HT1080 (cell line): Measurements from ENCODE around the gene SH3RF3. TPM values are rescaled to one million over a fixed set of nuclear protein-coding genes. Genes with fewer than 3 reads are reported as not detected.

Experiments used
- DNase-seq: peaks from one replicate; pipeline ENCODE4 v3.0.0-alpha.2; 2015; ENCODE audit warnings: low read depth
- total RNA-seq: library from RNA; depleted of rRNA; stranded (reverse); fragments of >200 nt; shearing (Covaris generic); gene quantifications from 2 replicates; pipeline ENCODE4 v1.2.3, GENCODE V29; 2014

Gene SH3RF3
- total RNA-seq, 1 experiment from 2014 or later: 5.0 TPM

GRCh38 chr2:109176928-109177327, 47.9 kb downstream of the SH3RF3 start:
- DNase-seq: no peak

- no peak for DNase-seq
Observed at GRCh38 chr2:109177635-109178034, 48.6 kb downstream of the SH3RF3 start.

DNA sequence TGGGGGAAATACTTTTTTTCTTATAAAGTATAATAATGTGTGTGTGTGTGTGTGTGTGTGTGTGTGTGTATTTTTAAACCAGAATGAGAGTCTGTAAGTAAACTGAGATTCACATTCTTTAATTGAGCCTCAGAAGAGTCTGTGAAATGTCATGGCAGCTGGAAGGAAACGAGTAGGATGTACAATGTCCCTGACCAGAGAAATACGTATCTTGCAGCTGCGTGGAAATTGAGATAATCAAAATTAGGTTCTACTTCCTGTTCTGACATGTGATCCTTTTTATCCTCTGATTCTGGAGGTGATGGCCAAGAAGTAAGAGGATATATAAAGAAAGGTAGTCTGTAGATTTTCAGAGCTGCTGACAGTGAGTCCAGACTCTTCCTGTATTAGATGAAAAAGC, 50.0 kb downstream of the SH3RF3 start:
- no peak for DNase-seq

DNA sequence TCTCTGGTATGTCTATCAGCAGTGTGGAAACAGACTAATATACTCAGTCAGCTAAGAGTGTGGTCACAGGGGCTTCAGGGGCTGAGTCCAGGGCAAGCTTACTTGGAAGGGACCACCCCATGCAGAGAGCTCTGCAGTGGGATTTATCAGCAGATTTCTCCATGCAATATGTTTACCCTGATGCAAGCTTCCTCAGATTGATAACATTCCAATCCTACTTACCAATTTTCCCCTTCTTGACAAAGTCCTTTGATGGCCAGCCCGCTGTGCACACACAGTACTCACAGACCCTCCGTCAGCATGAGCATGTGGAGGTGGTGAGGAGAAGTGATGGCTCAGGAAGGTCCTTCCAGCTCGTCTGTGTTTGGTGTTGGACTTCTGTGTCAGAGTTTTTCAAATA, 51.8 kb downstream of the SH3RF3 start:
- DNase-seq: no peak

DNA sequence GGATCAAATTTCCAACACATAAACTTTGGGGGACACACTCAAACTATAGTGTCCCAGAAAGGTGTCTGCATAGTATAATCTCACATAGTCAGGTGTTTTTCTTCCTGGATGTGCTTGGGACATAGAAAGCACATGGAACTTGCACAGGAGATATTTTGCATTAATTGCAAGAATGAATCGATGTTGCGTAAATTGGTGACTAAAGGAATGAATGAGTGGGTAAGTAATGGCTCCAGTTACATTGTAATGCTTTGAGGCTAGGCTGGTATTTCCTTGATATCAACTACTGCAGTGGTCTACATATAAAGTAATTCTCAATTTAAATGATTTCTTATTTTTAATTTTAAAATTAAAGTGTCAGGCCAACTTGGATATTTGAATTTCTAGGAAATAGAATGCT, 53.4 kb downstream of the SH3RF3 start:
- DNase-seq: no peak

GRCh38 chr2:109183871-109184270, 54.9 kb downstream of the SH3RF3 start:
- DNase-seq: no peak

- no peak for DNase-seq
Observed at GRCh38 chr2:109184368-109184767, 55.4 kb downstream of the SH3RF3 start.

DNA sequence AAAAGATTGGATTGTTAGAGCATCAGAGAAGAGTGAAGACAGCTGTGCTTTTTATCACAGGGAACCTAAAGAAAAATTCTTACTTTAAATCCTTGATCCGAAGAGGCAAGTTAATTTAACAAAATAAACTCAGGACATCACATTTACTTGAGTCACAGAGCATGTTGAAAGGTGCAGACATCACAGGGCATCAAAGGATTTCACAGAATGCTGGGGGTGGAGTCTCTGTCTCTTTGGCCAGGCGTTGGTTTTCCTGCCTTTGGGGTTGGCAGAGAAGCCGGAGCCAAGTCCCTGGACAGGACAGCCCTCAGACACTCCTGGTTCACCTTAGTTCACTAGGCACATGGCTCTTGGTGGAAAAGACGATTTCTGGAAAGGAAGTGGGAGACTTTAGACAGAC, 56.3 kb downstream of the SH3RF3 start:
- DNase-seq: peak; percentile 43

DNA sequence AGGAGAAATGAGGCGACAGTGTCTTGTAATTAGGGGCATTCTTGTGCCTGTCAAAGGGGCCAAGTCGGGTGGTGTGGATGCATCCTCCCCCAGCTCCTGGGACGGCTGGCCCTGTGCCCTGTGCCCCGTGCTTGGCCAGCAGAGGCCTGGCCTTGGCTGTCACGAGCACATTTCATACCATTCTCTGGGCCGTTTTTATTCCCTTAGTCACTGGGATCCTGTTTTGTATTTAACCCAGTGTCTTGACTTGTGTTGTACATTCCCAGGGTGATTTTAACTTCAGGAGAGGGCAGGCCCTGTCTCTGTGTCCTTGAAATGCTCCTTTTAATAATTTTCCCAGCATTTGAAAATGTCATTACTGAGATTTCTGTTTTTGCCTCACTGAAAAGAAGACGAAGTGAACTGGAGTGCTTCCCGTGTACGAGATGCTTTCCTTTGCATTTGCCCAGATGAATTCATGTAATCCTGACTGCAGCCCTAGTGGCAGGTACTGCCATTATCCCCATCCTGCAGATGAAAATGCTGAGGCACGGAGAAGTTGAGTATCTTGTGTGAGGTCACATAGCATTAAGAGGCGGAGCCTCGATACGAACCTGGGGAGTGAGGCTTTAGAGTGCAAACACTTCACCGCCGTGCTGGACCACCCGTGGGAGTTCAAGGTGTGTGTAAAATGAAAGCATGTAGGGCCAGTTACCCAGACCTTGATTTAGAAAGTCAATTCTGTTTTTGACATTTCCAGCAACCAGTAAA, 57.0 kb downstream of the SH3RF3 start:
- no peak for DNase-seq

DNA sequence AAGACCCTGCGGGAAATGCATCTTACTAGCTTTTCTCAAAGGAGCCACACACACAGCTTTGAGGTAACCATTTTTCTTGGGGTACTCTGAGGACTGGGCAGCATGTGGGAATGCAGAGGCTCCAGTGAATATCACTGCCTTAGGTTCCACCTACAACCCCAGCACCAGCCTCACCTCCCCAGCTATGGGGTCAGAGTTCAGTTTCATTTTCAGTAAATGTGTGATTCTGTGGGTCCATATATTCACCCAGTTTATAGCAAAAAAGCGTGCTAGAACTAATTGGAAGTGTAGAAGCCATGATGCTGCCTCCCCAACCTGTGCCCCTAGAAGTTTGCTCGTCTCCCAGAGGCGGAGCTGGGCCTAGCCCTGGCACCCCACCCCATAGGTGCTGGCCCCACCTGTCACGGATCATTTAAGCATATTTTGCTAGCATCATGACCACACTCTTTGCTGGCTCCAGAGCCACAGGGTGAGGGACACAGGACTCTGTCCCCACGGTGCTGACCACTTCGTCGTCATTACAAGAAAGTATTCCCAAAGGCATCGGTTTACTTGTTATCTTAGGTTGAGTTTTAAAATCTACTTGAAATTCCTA, 57.7 kb downstream of the SH3RF3 start:
- DNase-seq: no peak

GRCh38 chr2:109187711-109188495, 58.9 kb downstream of the SH3RF3 start:
- no peak for DNase-seq

DNA sequence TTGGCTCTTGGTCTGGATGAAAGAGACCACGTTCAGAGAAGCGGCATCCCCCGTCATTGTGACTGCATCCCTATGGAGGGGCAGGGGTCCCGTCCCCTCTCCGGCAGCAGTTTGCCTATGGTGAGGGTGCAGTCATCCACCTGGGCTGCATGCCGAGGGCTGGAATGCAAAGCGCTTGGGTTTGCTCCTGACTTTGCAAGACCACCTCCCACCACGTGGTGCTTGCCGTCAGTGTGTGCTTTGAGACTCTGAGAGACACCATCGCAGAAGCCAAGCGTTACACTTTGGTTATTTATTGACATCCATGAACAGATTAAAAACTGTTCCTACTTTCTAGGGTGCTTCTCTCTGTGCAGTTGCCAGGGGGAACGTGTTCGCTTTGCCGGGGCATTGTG, 59.5 kb downstream of the SH3RF3 start:
- DNase-seq: no peak

- DNase-seq: no peak
Observed at GRCh38 chr2:109188898-109189297, 59.9 kb downstream of the SH3RF3 start.

- DNase-seq: no peak
Observed at GRCh38 chr2:109189751-109190150, 60.7 kb downstream of the SH3RF3 start.

GRCh38 chr2:109193807-109194619, 65.0 kb downstream of the SH3RF3 start:
- no peak for DNase-seq

DNA sequence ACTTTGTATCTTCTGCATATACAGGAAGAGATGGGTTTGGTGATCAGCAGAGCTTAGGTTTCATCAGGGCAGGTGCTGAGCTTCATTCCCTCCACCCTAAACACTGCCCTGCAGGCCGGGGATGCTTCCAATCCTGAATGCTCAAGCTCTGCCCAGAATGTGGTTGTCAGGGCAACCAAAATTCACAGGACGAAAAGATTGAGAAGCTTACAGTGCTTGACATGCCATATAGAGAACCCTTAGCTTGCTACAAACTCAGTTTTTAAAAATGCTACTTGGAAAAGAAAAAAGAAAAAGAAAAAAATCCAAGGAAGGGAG, 65.6 kb downstream of the SH3RF3 start:
- no peak for DNase-seq

DNA sequence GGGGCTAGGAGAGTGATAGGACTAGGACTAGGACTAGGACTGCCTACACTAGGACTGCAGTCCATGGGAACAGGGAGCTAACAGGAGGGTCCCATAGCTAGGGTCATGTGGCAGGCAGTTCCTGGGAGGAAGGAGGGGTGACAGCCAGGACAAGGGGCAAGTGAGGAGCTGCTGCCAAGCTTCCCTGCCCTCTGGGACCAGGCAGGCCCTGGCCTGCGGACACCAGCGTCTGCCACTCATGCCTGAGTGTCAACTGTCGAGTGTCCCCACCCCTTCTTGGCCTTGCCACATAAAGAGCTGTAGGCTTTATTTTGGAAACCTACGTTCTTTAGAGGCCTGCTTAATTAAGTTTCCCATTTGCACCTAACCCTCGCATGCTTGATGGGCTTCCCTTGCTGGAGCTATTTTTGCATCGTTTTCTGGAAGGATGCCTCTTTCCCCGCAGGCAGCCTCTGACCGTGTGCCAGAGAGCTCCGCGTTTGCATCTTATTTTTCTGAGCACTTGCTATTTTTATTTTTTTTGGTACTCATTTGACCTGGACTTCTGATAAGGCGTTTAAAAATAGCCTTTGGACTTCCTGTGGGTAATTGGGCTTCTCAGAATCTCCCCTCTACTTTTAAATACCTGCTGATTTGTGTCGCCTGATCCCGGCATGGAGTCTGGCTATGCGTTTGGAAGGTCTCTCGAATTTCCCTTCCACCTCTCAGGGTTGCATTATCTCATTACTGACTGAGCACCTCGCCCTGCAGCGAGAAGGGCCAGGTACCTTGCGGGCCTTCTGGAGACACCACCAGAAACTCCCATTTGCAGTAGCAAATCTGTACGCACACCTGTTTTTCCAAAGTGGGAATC, 66.4 kb downstream of the SH3RF3 start:
- no peak for DNase-seq

DNA sequence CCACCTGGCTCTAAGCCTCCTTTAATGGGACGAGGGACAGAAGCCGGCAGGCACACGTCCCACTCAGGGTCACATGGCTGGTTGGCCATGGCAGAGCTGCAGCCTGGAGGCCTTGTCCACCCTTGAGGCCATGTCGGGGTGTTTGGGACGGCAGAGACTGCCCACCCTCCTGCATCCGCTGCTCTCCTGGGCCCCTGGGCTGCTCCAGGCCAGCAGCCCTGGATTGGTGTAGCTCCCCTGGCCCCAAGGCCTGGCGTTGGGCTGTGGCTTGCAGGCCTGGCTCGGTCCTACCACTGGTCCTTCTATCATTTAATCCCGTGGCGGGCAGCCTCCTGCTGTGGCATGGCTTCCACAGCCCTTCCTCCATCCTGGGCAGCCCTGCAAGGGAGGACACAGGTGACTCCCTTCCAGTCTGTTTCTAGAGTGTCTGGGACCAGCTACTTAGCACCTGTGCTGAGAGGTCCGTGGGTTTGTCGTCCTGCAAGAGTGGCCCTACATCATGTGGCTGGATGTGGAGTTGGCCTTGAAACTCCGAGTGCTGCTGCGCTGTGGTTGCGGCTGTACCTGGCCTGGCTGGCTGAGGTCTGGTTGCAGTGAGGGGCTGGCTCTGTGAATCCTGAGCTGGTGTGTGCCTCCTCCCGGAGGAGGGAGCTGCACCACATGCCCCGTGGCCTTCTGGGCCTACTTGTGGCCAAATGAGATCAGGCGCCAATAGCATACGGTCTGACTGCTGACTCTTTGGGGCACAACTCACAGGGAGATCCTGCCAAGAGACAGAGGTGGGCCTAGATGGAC, 67.3 kb downstream of the SH3RF3 start:
- DNase-seq: no peak

DNA sequence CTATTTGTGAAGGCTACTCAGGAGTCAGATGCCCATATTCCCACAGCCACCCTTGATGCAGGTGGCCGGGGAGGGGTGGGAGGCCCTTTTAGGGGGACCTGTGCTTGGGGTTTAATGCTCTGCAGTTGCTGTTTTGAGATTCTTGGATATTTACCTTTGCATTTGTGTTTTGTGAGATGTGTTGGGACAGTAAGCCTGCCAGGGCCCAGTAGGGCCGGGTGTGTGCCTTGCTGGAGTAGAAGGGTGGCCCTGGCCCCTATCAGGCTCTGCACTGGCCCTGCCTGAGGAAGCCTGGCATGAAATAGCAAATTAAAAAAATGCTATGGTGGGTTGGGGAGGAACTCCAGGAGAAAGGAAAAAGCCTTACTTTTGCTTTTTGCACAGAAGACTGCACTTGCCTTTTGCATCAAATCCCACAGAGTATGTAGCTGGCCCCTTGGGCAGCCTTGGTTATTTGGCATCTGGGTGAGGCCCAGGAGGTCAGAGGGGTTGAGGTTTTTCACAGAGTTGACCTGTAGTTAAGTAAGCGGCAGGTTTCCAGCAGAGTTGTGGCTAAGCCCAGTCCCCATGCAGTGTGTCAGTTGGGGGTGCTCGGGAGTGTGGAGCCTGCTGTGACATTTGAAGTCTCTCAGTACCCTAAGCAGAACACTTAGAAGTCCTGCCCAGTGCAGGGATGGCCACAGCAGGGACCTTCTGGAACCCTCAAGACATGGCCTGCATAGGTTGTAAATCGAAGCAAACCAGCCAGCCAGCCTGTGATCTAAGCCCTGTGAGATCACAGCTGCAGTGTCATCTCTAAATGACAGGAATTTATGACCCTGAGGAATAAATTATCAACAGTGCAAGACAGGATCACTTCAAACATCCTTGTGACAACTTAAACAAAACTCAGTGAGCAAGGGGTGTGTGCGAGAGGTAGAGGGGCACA, 68.8 kb downstream of the SH3RF3 start:
- no peak for DNase-seq
